WTC11 (cell line): ENCODE data around the gene CD164.

Experiments
- KAT7 ChIP-seq: sonication (generic); formaldehyde crosslinking; IDR thresholded peaks from 2 replicates; pipeline ENCODE4 v1.8.1; 2023; ENCODE audit warnings: missing genetic modification reagents, mild to moderate bottlenecking, borderline replicate concordance
- NFE2L1 ChIP-seq: sonication (generic); formaldehyde crosslinking; IDR thresholded peaks from 2 replicates; pipeline ENCODE4 v1.8.1; 2023; ENCODE audit warnings: missing genetic modification reagents
- ZBTB21 ChIP-seq: sonication (generic); formaldehyde crosslinking; IDR thresholded peaks from 2 replicates; pipeline ENCODE4 v1.8.1; 2023; ENCODE audit warnings: mild to moderate bottlenecking, missing genetic modification reagents, borderline replicate concordance
- TF ChIP-seq, protein P1 (sequence below): fragments of 200-600 bp; IDR thresholded peaks from 2 replicates; pipeline ENCODE4 v1.8.0; 2022; ENCODE audit warnings: antibody characterized with exemption
- TF ChIP-seq, protein P2 (sequence below): sonication (generic); formaldehyde crosslinking; IDR thresholded peaks from 2 replicates; pipeline ENCODE4 v1.8.0; 2022; ENCODE audit warnings: mild to moderate bottlenecking, missing genetic modification reagents
- TF ChIP-seq, protein P3 (sequence below): sonication (generic); formaldehyde crosslinking; IDR thresholded peaks from 2 replicates; pipeline ENCODE4 v1.8.1; 2022; ENCODE audit warnings: low read depth, missing genetic modification reagents, borderline replicate concordance

DNA sequence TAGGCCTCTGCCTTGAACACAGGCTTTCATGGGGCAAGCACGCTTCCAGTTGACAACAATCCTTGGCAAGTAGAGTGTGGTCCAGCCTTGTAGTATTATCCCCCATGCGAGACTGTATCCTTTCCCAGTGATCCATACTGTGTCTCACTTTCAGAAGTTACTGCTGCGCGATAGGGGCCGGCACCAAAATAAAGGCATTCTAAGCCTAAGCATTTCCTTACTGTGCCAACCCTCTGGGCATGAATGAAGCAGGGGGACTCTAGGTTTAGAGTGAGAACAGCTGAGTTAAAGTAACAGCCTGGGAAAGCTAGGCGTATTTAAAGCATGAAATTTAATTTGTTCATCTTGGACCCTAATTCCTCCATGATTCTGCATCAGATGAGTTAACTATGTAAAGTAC lies 39.4 kb downstream of the CD164 start:
- TF ChIP-seq NFE2L1 (no peak), KAT7 (no peak), ZBTB21 (no peak)
- TF ChIP-seq, protein P1, sequence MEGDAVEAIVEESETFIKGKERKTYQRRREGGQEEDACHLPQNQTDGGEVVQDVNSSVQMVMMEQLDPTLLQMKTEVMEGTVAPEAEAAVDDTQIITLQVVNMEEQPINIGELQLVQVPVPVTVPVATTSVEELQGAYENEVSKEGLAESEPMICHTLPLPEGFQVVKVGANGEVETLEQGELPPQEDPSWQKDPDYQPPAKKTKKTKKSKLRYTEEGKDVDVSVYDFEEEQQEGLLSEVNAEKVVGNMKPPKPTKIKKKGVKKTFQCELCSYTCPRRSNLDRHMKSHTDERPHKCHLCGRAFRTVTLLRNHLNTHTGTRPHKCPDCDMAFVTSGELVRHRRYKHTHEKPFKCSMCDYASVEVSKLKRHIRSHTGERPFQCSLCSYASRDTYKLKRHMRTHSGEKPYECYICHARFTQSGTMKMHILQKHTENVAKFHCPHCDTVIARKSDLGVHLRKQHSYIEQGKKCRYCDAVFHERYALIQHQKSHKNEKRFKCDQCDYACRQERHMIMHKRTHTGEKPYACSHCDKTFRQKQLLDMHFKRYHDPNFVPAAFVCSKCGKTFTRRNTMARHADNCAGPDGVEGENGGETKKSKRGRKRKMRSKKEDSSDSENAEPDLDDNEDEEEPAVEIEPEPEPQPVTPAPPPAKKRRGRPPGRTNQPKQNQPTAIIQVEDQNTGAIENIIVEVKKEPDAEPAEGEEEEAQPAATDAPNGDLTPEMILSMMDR, result no peak
- TF ChIP-seq, protein P2, sequence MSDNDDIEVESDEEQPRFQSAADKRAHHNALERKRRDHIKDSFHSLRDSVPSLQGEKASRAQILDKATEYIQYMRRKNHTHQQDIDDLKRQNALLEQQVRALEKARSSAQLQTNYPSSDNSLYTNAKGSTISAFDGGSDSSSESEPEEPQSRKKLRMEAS (CRISPR knock-in tag), result no peak
- TF ChIP-seq, protein P3, sequence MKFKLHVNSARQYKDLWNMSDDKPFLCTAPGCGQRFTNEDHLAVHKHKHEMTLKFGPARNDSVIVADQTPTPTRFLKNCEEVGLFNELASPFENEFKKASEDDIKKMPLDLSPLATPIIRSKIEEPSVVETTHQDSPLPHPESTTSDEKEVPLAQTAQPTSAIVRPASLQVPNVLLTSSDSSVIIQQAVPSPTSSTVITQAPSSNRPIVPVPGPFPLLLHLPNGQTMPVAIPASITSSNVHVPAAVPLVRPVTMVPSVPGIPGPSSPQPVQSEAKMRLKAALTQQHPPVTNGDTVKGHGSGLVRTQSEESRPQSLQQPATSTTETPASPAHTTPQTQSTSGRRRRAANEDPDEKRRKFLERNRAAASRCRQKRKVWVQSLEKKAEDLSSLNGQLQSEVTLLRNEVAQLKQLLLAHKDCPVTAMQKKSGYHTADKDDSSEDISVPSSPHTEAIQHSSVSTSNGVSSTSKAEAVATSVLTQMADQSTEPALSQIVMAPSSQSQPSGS (CRISPR knock-in tag), result no peak
